Sigmoid colon (tissue), 4 donors: Measurements from ENCODE around the gene ADARB1.

Source experiments
- EP300 ChIP-seq, 4 donors: sonication (generic); formaldehyde crosslinking; IDR thresholded peaks; one replicate each; pipeline ENCODE4 v1.6.1; 2017; ENCODE audit warnings: antibody characterized with exemption in 4 of 4
- POLR2A ChIP-seq, 2 donors: fragments of 450-650 bp; IDR thresholded peaks; one replicate each; pipeline ENCODE4 v1.6.1; 2016; ENCODE audit warnings: antibody characterized with exemption in 2 of 2, mild to moderate bottlenecking in 2 of 2, moderate library complexity in 2 of 2
- POLR2AphosphoS5 ChIP-seq, 4 donors: sonication (generic); formaldehyde crosslinking; IDR thresholded peaks; one replicate each; pipeline ENCODE4 v1.6.1; 2017; ENCODE audit warnings: antibody characterized with exemption in 4 of 4
- TF ChIP-seq, protein P1 (sequence below), 4 experiments: fragments of 450-650 bp in 3 of 4; fragments of 200-600 bp in 1 of 4; IDR thresholded peaks; one replicate each; pipeline ENCODE4 v1.5.1; 2016 to 2019; ENCODE audit warnings: antibody characterized with exemption in 4 of 4, mild to moderate bottlenecking in 3 of 4, moderate library complexity in 2 of 4

- TF ChIP-seq, protein P1, sequence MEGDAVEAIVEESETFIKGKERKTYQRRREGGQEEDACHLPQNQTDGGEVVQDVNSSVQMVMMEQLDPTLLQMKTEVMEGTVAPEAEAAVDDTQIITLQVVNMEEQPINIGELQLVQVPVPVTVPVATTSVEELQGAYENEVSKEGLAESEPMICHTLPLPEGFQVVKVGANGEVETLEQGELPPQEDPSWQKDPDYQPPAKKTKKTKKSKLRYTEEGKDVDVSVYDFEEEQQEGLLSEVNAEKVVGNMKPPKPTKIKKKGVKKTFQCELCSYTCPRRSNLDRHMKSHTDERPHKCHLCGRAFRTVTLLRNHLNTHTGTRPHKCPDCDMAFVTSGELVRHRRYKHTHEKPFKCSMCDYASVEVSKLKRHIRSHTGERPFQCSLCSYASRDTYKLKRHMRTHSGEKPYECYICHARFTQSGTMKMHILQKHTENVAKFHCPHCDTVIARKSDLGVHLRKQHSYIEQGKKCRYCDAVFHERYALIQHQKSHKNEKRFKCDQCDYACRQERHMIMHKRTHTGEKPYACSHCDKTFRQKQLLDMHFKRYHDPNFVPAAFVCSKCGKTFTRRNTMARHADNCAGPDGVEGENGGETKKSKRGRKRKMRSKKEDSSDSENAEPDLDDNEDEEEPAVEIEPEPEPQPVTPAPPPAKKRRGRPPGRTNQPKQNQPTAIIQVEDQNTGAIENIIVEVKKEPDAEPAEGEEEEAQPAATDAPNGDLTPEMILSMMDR (IDR thresholded peaks at IDR 0.05) = no peak
- TF ChIP-seq EP300 (IDR thresholded peaks at IDR 0.05) (no peak), POLR2A (IDR thresholded peaks at IDR 0.05) (no peak), POLR2AphosphoS5 (IDR thresholded peaks at IDR 0.05) (peak in 1 of 4 donors; percentile 14)
Measured at GRCh38 chr21:45164124-45164511, 89.7 kb downstream of the ADARB1 start.
